ENCODE results near the gene FXYD2.

DNA sequence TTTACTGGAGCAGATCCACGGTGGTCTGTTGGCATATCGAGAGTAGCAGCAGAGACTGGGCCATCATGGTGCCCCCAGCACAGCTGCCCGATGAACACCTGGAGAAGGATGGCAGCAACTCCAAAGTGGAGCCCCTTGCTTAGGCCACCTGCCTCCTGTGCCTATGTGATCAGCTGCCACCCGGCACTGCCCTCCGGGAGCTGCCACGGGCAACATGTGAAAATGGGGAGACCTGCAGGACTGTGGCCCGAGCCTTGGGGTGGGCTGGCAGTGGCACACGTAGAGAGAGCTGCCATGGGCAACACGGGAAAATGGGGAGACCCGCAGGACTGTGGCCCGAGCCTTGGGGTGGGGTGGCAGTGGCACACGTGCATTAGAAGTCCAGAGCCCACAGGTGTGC lies 3.1 kb downstream of the FXYD2 start:
- TF ChIP-seq, protein P1, sequence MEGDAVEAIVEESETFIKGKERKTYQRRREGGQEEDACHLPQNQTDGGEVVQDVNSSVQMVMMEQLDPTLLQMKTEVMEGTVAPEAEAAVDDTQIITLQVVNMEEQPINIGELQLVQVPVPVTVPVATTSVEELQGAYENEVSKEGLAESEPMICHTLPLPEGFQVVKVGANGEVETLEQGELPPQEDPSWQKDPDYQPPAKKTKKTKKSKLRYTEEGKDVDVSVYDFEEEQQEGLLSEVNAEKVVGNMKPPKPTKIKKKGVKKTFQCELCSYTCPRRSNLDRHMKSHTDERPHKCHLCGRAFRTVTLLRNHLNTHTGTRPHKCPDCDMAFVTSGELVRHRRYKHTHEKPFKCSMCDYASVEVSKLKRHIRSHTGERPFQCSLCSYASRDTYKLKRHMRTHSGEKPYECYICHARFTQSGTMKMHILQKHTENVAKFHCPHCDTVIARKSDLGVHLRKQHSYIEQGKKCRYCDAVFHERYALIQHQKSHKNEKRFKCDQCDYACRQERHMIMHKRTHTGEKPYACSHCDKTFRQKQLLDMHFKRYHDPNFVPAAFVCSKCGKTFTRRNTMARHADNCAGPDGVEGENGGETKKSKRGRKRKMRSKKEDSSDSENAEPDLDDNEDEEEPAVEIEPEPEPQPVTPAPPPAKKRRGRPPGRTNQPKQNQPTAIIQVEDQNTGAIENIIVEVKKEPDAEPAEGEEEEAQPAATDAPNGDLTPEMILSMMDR (conservative IDR thresholded peaks at IDR 0.05): no peak
- no peak for TF ChIP-seq EZH2 (IDR thresholded peaks at IDR 0.05; ENCODE audit: low read depth)

Data from PC-9 (cell line).